HG02938 (cell line): ENCODE results near the gene C15orf40.
A peak's percentile ranks its signal among the peaks of the same experiment; 100 is the strongest.
"Not testable (repeated sequence)": the region's sequence is repeated elsewhere in the genome, so short reads cannot be mapped to it uniquely, and the experiment has no call there.

Source experiments
- ATAC-seq: cut with Tn5 transposase; IDR thresholded peaks from one replicate; pipeline ENCODE4 v1.9.1; 2021; ENCODE audit warnings: mild to moderate bottlenecking, moderate library complexity; ENCODE audit not compliant: unreplicated experiment

Gene C15orf40

DNA sequence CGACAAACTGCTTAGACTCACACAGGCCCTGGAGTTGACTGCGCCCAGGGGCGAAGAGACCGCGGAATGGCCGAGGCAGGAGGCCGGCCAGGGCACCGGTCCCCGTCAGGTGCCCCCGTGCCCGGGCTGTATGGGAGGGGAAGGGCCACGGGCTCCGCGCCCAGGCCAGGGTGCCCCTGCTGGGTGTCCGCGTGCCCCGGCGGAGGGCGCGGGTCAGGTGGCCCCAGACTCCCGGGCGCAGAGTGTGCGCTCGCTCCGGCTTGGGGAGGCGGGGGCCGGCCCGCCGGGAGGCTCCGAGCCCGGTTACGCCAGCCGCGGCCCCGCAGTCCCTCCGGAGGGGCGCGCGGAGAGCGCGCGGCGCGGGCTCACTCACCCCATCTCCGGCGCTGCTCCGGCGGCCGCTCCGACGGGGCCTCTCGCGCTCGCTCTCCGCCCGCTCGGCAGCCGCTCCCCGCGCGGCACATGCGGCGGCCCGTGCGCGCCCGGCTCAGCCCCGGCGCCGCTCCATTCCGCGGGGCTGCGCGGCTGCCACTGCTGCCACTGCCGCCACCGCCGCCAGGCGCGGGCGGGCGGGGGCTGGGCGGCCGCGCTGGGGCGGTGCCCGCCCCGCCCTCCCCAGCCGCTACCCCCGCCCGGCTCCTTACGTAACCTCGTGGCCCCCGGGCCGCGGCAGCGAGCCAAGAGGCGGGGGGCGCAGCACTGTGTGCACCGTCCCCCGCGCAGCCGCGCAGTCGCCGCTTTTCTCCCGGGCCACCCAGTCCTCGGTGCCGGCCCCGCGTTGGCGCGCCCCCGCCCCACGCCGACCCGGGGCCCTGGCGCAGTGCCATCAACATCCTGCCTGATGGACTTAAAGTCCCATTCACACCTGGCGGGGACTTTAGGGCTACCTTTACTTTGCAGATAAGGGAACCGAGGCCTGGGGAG, 59.0 kb downstream of the C15orf40 start, which contains the start of gene HOMER2:
Gene HOMER2 (minus strand): TSS at position 563 of the 924 bp plus-strand sequence. CDS start 185 bp downstream, at position 378.
- no peak for ATAC-seq

DNA sequence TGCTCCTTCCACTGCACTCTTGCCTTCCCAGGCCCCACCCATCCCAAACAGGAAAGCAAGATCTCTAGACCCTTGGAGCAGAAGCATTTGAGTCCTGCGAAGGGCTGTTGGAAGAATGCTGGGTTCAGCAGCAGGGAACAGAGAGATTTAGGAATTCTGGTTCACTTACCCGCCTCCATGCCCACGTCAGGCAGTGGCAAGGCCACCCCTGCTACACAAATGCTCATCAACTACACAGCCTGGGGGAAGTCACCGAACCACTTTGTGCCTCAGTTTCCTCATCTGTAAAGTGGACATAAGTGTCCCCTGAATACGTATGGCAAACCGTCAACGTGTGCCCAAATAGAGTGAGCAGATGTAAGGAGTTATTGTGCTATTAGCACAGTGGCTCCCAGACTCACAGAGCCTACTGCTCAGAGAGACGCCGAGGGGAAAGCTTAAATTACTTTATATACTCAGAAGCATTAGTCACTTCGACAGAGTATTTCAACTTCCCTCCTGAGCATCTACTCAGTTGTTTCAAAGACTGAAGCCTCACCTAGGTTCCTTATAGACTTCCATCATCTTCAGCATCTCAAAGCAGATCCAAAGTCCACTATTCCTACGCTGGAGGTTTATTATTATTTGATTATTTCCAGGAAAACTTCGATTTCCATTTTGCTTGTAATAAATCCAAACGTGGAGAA, 59.8 kb downstream of the C15orf40 start:
- no peak for ATAC-seq

DNA sequence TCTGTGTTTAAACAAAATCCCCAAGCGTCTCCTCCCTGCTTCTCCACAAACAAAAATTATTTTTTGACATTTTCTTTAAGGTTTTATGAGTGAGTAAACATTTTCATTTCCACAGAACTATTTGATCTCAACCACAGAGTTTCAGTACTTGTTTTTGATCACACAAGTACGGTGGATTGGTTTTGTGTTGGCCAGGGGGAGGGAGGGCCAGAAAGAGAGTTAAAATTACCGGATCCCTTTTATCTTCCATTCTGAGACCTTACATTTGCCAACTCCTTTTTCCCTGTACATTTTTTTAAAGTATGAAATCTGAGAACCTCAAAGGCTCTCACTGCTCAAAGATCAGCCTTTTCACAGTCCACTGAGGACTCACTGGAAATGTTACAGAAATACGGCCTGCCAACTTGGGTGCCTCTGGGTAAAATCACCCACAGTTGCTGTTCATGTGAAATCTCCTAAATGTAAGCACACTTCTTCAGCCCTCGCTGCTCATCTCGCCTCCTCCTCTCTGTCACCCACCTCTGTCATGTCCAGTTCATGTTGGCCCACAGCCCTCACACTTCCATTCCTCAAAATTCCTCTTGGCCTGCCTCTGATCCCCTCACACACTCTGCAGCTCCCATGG, 60.6 kb downstream of the C15orf40 start:
- ATAC-seq: peak; percentile 54

DNA sequence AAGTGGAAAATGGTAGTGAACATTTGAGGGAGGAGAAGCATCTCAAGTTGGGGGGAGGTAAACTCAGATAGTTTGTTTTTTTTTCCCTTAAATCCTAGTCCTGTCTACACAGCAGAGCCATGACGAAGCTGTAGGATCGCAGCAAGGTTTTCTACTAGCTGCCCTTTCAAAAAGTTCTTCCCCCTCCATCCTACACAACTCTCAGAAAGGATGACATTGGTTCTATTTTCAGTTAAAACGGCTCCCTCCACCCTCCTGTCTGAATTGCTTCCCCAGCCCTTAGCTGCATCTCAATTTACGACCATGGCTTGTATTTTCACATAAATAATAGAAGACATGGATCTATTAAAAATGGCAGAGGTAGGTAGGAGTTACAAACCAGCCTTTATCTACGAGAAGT, 61.1 kb downstream of the C15orf40 start:
- ATAC-seq: peak; percentile 33

DNA sequence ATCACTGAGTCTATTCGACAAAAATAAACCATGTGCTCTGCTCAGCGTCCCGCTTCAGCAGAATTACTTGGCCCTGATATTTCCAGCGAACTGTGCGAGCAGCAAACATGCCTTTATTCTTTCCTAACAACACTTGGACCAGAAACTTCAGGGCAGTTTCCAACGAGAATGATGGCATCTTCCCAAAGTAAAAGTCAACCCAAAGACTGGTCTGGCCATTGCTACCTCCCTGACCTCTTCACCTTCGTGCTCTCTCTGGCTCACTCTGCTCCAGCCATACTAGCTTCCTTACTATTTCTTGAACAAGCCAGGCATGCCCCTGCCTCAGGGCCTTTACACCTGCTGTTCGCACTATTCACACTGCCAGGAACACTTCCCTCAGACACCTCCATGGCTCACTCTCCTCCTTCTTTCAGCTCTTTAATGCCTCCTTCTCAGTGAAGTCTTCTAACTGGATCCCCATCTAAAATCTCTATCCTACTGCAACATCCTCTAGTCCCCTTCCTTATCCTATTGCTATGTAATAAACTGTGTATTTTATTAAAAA, 65.2 kb downstream of the C15orf40 start:
- ATAC-seq: no peak

DNA sequence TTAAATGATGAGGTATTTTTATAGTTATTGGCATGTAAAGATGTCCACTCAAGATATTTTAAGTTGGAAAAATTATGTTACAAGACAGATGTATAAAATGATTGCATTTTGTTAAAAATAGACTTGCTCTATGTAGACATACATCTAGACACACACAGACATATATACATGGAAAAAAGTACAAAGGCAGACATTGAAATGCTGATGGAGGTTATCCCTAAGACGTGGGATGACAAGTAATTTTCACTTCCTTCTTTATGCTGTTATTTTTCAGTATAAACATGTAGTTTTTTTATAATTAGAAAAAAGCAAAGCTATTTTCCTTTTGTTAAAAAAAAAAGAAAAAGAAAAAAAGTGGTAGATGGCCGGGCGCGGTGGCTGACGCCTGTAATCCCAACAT, 66.1 kb downstream of the C15orf40 start:
- ATAC-seq: no peak

DNA sequence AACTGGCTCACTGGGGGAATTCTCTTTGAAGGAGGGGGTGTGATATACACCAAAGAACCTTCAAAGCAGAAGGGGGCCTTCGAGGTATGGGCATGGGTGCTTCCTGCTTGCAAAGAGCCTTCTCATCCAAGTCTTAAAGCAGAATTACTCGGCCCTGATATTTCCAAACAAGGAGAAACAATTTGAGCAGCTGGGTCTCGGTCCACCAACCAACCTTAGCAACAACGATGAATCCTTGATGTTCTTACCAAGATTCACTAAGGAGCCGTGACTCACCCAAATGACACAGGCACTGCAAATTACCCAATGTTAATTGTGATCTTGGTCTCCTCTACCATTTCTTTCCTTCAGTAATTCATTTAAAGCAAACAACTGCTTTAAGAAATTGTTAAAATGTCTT, 66.6 kb downstream of the C15orf40 start:
- ATAC-seq: no peak

DNA sequence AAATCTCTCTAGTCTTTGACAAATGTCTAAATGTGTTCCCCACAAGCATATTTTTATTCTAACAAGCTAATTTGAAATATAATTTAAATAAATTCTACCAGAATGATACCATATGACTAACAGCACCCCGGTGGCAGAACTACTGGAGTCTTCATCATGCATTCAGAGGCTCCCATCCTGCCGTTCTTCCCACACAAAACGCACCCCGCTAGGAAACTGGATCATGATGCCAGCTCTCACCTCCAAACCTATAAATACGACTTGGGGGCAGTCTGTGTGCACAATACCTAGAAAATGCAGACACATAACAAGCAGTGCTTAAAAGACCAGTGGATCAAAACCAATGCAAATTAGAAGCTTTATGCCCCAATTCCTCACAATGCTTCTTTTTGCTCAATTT, 67.4 kb downstream of the C15orf40 start:
- no peak for ATAC-seq

DNA sequence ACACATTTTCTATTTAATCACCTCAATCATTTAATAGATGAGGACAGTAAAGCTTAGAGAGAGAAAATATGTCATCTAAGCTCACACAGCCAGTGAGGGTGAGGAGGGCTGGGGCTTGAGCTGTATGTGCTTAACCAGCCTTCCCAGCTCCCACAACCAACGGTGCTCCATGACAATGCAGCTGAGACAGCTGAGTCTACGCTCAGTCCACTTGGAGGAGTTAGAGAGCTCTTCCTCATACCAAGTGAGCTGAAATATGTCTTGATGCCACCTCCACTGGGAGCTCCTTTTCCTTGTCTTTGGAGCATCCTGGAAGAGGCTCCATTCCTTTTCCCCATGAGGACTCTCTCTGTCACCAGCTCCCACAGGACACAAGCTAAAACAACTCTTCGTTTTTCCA, 68.3 kb downstream of the C15orf40 start:
- no peak for ATAC-seq

DNA sequence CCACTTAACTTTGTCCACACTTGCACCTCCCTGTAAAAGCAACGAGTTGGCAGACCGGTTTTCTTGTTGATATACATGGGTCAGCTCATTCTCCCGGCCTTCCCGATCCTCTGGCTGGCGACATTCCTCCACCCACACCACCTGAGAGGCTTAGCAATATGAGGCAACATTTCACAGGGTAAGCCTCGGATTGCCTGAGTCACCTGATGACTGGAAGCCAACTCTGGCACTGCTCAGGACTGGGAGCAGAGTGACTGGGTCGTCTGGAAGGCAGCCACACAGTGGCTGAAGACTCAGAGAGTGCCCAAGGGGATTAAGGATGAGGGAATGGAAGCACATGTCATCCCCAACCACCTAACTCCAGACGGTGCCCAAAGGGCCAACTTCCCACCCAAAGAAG, 68.7 kb downstream of the C15orf40 start:
- no peak for ATAC-seq

DNA sequence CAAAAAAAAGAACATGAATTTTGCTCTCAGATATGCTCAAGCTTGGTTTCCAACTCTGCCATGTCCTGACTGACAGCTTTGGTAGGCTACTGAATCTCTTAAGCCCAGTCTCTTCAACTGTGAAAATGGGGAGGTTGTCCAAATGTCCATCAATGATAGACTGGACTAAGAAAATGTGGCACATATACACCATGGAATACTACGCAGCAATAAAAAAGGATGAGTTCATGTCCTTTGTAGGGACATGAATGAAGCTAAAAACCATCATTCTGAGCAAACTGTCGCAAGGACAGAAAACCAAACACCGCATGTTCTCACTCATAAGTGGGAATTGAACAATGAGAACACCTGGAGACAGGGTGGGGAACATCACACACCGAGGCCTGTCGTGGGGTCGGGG, 71.8 kb downstream of the C15orf40 start:
- not testable (repeated sequence) for ATAC-seq
